Stimulated activated CD8-positive, alpha-beta memory T cell treated with anti-CD3 and anti-CD28 coated beads, Interleukin-4, amount 100 ng/mL, for 24 hours (primary cell): ENCODE results near the gene TNFAIP3.

Experiments used
- DNase-seq: peaks from one replicate; pipeline ENCODE4 v3.0.0-alpha.2; 2020; ENCODE audit warnings: low read depth

TNFAIP3 gene

GRCh38 chr6:137923866-137924653 lies 57.0 kb downstream of the TNFAIP3 start:
- no peak for DNase-seq

GRCh38 chr6:137925141-137925698 lies 58.2 kb downstream of the TNFAIP3 start:
- no peak for DNase-seq

GRCh38 chr6:137926207-137926731 lies 59.2 kb downstream of the TNFAIP3 start:
- DNase-seq: peak; percentile 16

- no peak for DNase-seq
These were observed 59.9 kb downstream of the TNFAIP3 start for GRCh38 chr6:137926985-137927384.

- DNase-seq: peak; percentile 71
These were observed 60.7 kb downstream of the TNFAIP3 start for GRCh38 chr6:137927777-137928218.

- peak; percentile 39 for DNase-seq
These were observed 61.2 kb downstream of the TNFAIP3 start for GRCh38 chr6:137928286-137928685.

- no peak for DNase-seq
These were observed 64.9 kb downstream of the TNFAIP3 start for GRCh38 chr6:137931849-137932465.
